ENCODE data around the gene DDX10. TPM values are rescaled to one million over a fixed set of nuclear protein-coding genes. Genes with fewer than 3 reads are reported as not detected.

The DDX10 gene
- total and polyA plus RNA-seq, 3 donors from 2014 or later = 25.7 to 64.4 (median 59.2) TPM

DNA sequence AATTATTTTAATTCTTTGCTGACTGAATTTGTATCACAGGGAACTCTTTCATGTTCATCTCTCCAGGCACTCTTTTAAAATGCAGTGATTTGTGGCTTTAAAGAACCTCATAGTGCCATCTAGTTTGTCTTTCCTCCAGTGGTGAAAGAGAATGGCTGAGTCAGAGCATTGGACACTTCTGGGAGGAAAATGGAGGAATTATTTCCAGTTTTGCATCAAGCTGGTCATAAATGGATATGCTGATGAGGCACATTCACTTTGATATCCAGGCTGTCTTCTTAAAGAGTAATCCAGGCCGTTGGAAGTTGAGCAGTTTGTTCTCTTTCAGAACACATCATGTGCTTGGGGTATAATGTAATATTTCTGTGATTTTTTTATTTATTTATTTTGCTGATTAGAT lies 273.7 kb downstream of the DDX10 start:
- 33 to 63% methylated on average over 1 of the region's 1 CpG for WGBS, 2 donors
- DNase-seq = no peak
- H3K4me1 ChIP-seq = no peaks in the 10 kb centered on the region
- no peak overlapping the region for H3K27ac ChIP-seq
- H3K9me3 ChIP-seq = no peaks in the 10 kb centered on the region
- H3K27me3 ChIP-seq = no peaks in the 10 kb centered on the region
- no peaks in the 10 kb centered on the region for H3K36me3 ChIP-seq (ENCODE audit: low read depth, missing control alignments)
- no peak for TF ChIP-seq POLR2A (IDR thresholded peaks at IDR 0.05)
- TF ChIP-seq, protein P1, sequence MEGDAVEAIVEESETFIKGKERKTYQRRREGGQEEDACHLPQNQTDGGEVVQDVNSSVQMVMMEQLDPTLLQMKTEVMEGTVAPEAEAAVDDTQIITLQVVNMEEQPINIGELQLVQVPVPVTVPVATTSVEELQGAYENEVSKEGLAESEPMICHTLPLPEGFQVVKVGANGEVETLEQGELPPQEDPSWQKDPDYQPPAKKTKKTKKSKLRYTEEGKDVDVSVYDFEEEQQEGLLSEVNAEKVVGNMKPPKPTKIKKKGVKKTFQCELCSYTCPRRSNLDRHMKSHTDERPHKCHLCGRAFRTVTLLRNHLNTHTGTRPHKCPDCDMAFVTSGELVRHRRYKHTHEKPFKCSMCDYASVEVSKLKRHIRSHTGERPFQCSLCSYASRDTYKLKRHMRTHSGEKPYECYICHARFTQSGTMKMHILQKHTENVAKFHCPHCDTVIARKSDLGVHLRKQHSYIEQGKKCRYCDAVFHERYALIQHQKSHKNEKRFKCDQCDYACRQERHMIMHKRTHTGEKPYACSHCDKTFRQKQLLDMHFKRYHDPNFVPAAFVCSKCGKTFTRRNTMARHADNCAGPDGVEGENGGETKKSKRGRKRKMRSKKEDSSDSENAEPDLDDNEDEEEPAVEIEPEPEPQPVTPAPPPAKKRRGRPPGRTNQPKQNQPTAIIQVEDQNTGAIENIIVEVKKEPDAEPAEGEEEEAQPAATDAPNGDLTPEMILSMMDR (IDR thresholded peaks at IDR 0.05) = no peak
- no peak overlapping the region for H3K4me3 ChIP-seq
- intact Hi-C loops (cut with DNase I; ENCODE audit: low total_unique reads) = no loop called here

DNA sequence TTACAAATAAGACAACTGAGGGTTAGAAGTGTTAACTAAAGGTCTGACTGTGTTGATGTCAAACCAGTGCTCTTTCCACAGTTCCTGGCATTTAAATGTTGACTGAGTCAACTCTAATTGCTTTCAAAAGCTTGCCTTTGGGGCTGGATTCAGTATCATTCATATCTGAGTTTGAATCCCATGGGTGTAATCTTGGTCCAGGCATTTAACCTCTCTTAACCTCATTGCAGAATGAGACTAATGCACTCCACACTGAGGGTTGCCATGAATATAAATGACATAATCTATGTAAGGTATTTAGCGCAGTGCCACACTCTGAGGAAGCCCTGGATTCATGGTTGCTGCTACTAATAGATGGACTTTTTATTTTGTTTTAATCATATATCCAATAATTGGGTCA lies 274.3 kb downstream of the DDX10 start:
- DNase-seq = no peak
- Histone ChIP-seq H3K9me3 (no peaks in the 10 kb centered on the region), H3K36me3 (ENCODE audit: low read depth, missing control alignments) (no peaks in the 10 kb centered on the region), H3K4me3 (no peak overlapping the region), H3K27ac (no peak overlapping the region), H3K4me1 (no peaks in the 10 kb centered on the region), H3K27me3 (no peaks in the 10 kb centered on the region)
- WGBS, 2 donors = 94 to 100% methylated on average over 1 of the region's 1 CpG
- intact Hi-C loops (cut with DNase I; ENCODE audit: low total_unique reads) = no loop called here
- no peak for TF ChIP-seq POLR2A (IDR thresholded peaks at IDR 0.05)
- TF ChIP-seq, protein P1 (IDR thresholded peaks at IDR 0.05) = no peak

DNA sequence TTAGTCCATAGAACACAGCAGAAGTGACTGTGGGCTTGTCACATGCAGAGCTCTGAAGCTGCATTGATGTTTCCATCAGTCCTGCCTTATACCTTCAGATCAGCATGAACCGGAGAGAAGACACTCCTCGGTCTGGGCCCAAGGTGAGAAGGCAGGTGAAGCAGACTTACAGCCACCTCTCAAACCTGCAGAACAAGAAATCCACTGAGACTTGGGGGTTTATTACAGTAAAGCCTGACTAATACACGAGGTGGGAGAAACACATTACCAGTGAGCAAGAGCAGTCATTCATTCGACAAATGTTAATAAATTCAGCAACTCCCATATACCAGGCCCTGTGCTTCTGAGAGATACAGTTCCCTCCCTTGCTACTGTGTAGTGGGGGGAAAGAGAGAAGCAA lies 279.0 kb downstream of the DDX10 start:
- no peak overlapping the region for H3K27ac ChIP-seq
- TF ChIP-seq POLR2A (IDR thresholded peaks at IDR 0.05) = no peak
- TF ChIP-seq, protein P1 (IDR thresholded peaks at IDR 0.05) = no peak
- H3K9me3 ChIP-seq = no peaks in the 10 kb centered on the region
- H3K27me3 ChIP-seq = no peaks in the 10 kb centered on the region
- no peaks in the 10 kb centered on the region for H3K4me1 ChIP-seq
- intact Hi-C loops (cut with DNase I; ENCODE audit: low total_unique reads) = no loop called here
- H3K36me3 ChIP-seq (ENCODE audit: low read depth, missing control alignments) = no peaks in the 10 kb centered on the region
- WGBS, 2 donors = 76 to 84% methylated on average over 4 of the region's 4 CpGs
- no peak for DNase-seq
- H3K4me3 ChIP-seq = no peak overlapping the region

DNA sequence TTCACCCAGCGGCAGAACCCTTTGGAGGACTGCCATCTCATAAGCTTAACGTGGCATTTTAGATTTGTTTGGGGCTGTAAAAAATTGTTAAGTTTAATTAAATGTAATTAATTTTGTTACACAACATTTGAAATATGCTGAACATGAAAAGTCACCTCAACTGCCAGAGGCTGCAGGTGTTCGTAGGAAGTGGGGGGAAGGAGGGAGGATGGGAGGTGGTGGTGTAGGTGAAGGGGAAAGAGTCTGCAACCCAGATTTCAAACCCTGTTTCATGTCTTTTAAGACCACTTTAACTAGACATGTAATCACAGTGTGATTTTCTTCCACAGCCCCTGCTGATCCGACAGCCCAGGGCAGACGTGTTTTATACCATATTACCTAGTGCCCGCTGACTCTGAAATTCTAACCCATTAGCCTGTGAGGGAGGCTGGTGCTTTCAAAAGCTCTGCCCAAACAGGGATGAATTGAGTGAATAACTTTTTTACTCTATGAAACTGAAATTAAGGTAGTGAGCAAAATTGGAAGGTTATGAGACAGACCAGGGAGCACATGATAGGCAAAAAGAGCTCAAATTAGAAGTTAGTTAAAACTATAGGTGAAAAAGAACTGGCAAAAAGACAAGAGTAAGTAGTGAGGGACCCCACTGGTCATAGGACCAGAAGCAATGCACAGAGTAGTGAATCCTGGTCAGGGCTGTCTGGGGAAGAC lies 279.8 kb downstream of the DDX10 start:
- TF ChIP-seq, protein P1 (IDR thresholded peaks at IDR 0.05) = no peak
- no peak for TF ChIP-seq POLR2A (IDR thresholded peaks at IDR 0.05)
- Histone ChIP-seq H3K36me3 (ENCODE audit: low read depth, missing control alignments) (no peaks in the 10 kb centered on the region), H3K27ac (no peak overlapping the region), H3K4me1 (no peaks in the 10 kb centered on the region), H3K4me3 (no peak overlapping the region), H3K9me3 (no peaks in the 10 kb centered on the region), H3K27me3 (no peaks in the 10 kb centered on the region)
- DNase-seq = no peak
- WGBS, 2 donors = 92 to 95% methylated on average over 6 of the region's 6 CpGs
- intact Hi-C loops (cut with DNase I; ENCODE audit: low total_unique reads) = no loop called here

DNA sequence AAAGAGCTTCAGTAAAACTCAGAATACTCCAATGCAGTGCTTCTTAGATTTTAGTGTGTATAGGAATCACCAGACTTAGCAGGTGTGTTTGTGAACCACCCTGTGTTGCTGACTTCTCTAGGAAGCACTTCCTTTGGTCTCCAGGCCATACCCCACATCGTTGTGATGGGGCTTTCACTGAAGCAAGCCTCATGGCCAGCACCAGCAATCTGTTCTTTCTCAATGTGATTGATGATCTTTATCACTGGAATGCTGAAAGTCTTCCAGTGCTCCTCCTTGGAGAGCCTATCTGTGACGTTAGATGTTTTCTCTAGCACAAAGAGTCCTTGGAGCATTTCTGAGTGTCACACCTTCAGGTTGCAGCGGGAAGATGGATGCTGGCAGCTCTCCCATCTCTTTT lies 280.5 kb downstream of the DDX10 start:
- no peaks in the 10 kb centered on the region for H3K9me3 ChIP-seq
- H3K27ac ChIP-seq = no peak overlapping the region
- no peak overlapping the region for H3K4me3 ChIP-seq
- no peak for DNase-seq
- intact Hi-C loops (cut with DNase I; ENCODE audit: low total_unique reads) = no loop called here
- no peaks in the 10 kb centered on the region for H3K4me1 ChIP-seq
- no peaks in the 10 kb centered on the region for H3K36me3 ChIP-seq (ENCODE audit: low read depth, missing control alignments)
- TF ChIP-seq, protein P1 (IDR thresholded peaks at IDR 0.05) = no peak
- TF ChIP-seq POLR2A (IDR thresholded peaks at IDR 0.05) = no peak
- 69 to 79% methylated on average over 3 of the region's 3 CpGs for WGBS, 2 donors
- H3K27me3 ChIP-seq = no peaks in the 10 kb centered on the region

All from testis (tissue), 3 donors.